Measurements from ENCODE around the gene CACHD1.

The CACHD1 gene

GRCh38 chr1:64569411-64569810 is 99.5 kb downstream of the CACHD1 start:
- Histone ChIP-seq H4K8ac (ENCODE audit: low read depth, low read length) (no peak overlapping the region), H4K12ac (ENCODE audit: low read depth, low read length) (no peak overlapping the region), H2BK120ac (ENCODE audit: insufficient read depth, low read length, poor library complexity) (no peak overlapping the region), H3K9ac (ENCODE audit: low read length) (no peak overlapping the region), H2AK5ac (ENCODE audit: low read length) (no peak overlapping the region), H3K23ac (ENCODE audit: low read length) (no peak overlapping the region), H2BK12ac (ENCODE audit: low read length) (no peak overlapping the region), H3K79me1 (ENCODE audit: low read length) (no peaks in the 10 kb centered on the region), H3K36me3 (ENCODE audit: control insufficient read depth in 1 of 2, insufficient read depth in 2 of 2, low read length in 2 of 2) (no peaks in the 10 kb centered on the region), H3K4me1 (ENCODE audit: control insufficient read depth in 1 of 2, insufficient read depth in 2 of 2, low read length in 2 of 2) (no peaks in the 10 kb centered on the region), H2BK5ac (ENCODE audit: low read depth, low read length, poor library complexity) (no peak overlapping the region), H3K4ac (ENCODE audit: low read depth, low read length) (no peak overlapping the region), H3K79me2 (ENCODE audit: control insufficient read depth, insufficient read depth, low read length, poor library complexity) (no peaks in the 10 kb centered on the region), H3K4me3 (ENCODE audit: low read depth, low read length) (no peak overlapping the region), H3K27ac (ENCODE audit: low read depth, low read length) (no peak overlapping the region), H3K4me2 (ENCODE audit: low read length) (no peak overlapping the region), H3K9me3 (ENCODE audit: insufficient read depth, low read depth, low read length) (no peaks in the 10 kb centered on the region), H2AFZ (ENCODE audit: insufficient read depth, low read length, poor library complexity) (no peak overlapping the region), H3K27me3 (ENCODE audit: insufficient read depth, low read length) (no peaks in the 10 kb centered on the region), H3K18ac (ENCODE audit: low read length) (no peak overlapping the region), H3K14ac (ENCODE audit: low read length) (no peak overlapping the region), H4K91ac (ENCODE audit: low read depth, low read length) (no peak overlapping the region)
- DNase-seq, result no peak
- WGBS (ENCODE audit: extremely low coverage, insufficient coverage, insufficient read length), result no CpG with 5 or more reads among the region's 4 CpGs

GRCh38 chr1:64570267-64570855 is 100.4 kb downstream of the CACHD1 start:
- H3K79me2 ChIP-seq (ENCODE audit: control insufficient read depth, insufficient read depth, low read length, poor library complexity), result no peaks in the 10 kb centered on the region
- H3K4me1 ChIP-seq (ENCODE audit: control insufficient read depth in 1 of 2, insufficient read depth in 2 of 2, low read length in 2 of 2), result no peaks in the 10 kb centered on the region

GRCh38 chr1:64572222-64572900 is 102.4 kb downstream of the CACHD1 start:
- Histone ChIP-seq H3K27me3 (ENCODE audit: insufficient read depth, low read length) (no peaks in the 10 kb centered on the region), H3K4me2 (ENCODE audit: low read length) (no peak overlapping the region), H3K79me1 (ENCODE audit: low read length) (no peaks in the 10 kb centered on the region), H4K91ac (ENCODE audit: low read depth, low read length) (no peak overlapping the region), H3K27ac (ENCODE audit: low read depth, low read length) (no peak overlapping the region), H3K23ac (ENCODE audit: low read length) (no peak overlapping the region), H3K18ac (ENCODE audit: low read length) (no peak overlapping the region), H3K4me3 (ENCODE audit: low read depth, low read length) (no peak overlapping the region), H3K9ac (ENCODE audit: low read length) (no peak overlapping the region), H3K4ac (ENCODE audit: low read depth, low read length) (no peak overlapping the region), H2BK12ac (ENCODE audit: low read length) (no peak overlapping the region), H3K4me1 (ENCODE audit: control insufficient read depth in 1 of 2, insufficient read depth in 2 of 2, low read length in 2 of 2) (no peaks in the 10 kb centered on the region), H2BK120ac (ENCODE audit: insufficient read depth, low read length, poor library complexity) (no peak overlapping the region), H3K79me2 (ENCODE audit: control insufficient read depth, insufficient read depth, low read length, poor library complexity) (no peaks in the 10 kb centered on the region), H4K8ac (ENCODE audit: low read depth, low read length) (no peak overlapping the region), H3K9me3 (ENCODE audit: insufficient read depth, low read depth, low read length) (no peaks in the 10 kb centered on the region), H2AK5ac (ENCODE audit: low read length) (no peak overlapping the region), H2BK5ac (ENCODE audit: low read depth, low read length, poor library complexity) (no peak overlapping the region), H2AFZ (ENCODE audit: insufficient read depth, low read length, poor library complexity) (no peak overlapping the region), H4K12ac (ENCODE audit: low read depth, low read length) (no peak overlapping the region), H3K14ac (ENCODE audit: low read length) (no peak overlapping the region), H3K36me3 (ENCODE audit: control insufficient read depth in 1 of 2, insufficient read depth in 2 of 2, low read length in 2 of 2) (no peaks in the 10 kb centered on the region)
- no peak for DNase-seq
- no CpG with 5 or more reads among the region's 5 CpGs for WGBS (ENCODE audit: extremely low coverage, insufficient coverage, insufficient read length)

More at GRCh38 chr1:64570267-64570855, 100.4 kb downstream of the CACHD1 start:
- Histone ChIP-seq H3K4ac (ENCODE audit: low read depth, low read length) (no peak overlapping the region), H3K18ac (ENCODE audit: low read length) (no peak overlapping the region), H4K8ac (ENCODE audit: low read depth, low read length) (no peak overlapping the region), H4K12ac (ENCODE audit: low read depth, low read length) (no peak overlapping the region), H2BK12ac (ENCODE audit: low read length) (no peak overlapping the region), H3K23ac (ENCODE audit: low read length) (no peak overlapping the region), H3K36me3 (ENCODE audit: control insufficient read depth in 1 of 2, insufficient read depth in 2 of 2, low read length in 2 of 2) (no peaks in the 10 kb centered on the region), H3K27ac (ENCODE audit: low read depth, low read length) (no peak overlapping the region), H3K4me3 (ENCODE audit: low read depth, low read length) (no peak overlapping the region), H3K9me3 (ENCODE audit: insufficient read depth, low read depth, low read length) (no peaks in the 10 kb centered on the region), H2AK5ac (ENCODE audit: low read length) (no peak overlapping the region), H2BK5ac (ENCODE audit: low read depth, low read length, poor library complexity) (no peak overlapping the region), H3K27me3 (ENCODE audit: insufficient read depth, low read length) (no peaks in the 10 kb centered on the region), H3K14ac (ENCODE audit: low read length) (no peak overlapping the region), H4K91ac (ENCODE audit: low read depth, low read length) (no peak overlapping the region), H2BK120ac (ENCODE audit: insufficient read depth, low read length, poor library complexity) (no peak overlapping the region), H3K79me1 (ENCODE audit: low read length) (no peaks in the 10 kb centered on the region), H3K9ac (ENCODE audit: low read length) (no peak overlapping the region), H3K4me2 (ENCODE audit: low read length) (no peak overlapping the region), H2AFZ (ENCODE audit: insufficient read depth, low read length, poor library complexity) (no peak overlapping the region)
- no peak for DNase-seq
- WGBS (ENCODE audit: extremely low coverage, insufficient coverage, insufficient read length), result no CpG with 5 or more reads among the region's 6 CpGs

GRCh38 chr1:64574301-64574700 is 104.4 kb downstream of the CACHD1 start:
- Histone ChIP-seq H2BK120ac (ENCODE audit: insufficient read depth, low read length, poor library complexity) (no peak overlapping the region), H3K9ac (ENCODE audit: low read length) (no peak overlapping the region), H3K23ac (ENCODE audit: low read length) (no peak overlapping the region), H3K4me2 (ENCODE audit: low read length) (no peak overlapping the region), H3K4me1 (ENCODE audit: control insufficient read depth in 1 of 2, insufficient read depth in 2 of 2, low read length in 2 of 2) (no peaks in the 10 kb centered on the region), H3K36me3 (ENCODE audit: control insufficient read depth in 1 of 2, insufficient read depth in 2 of 2, low read length in 2 of 2) (no peaks in the 10 kb centered on the region), H3K79me1 (ENCODE audit: low read length) (no peaks in the 10 kb centered on the region), H3K79me2 (ENCODE audit: control insufficient read depth, insufficient read depth, low read length, poor library complexity) (no peaks in the 10 kb centered on the region), H3K27ac (ENCODE audit: low read depth, low read length) (no peak overlapping the region), H4K8ac (ENCODE audit: low read depth, low read length) (no peak overlapping the region), H3K4ac (ENCODE audit: low read depth, low read length) (no peak overlapping the region), H2AFZ (ENCODE audit: insufficient read depth, low read length, poor library complexity) (no peak overlapping the region), H3K14ac (ENCODE audit: low read length) (no peak overlapping the region), H3K27me3 (ENCODE audit: insufficient read depth, low read length) (no peaks in the 10 kb centered on the region), H2BK5ac (ENCODE audit: low read depth, low read length, poor library complexity) (no peak overlapping the region), H3K4me3 (ENCODE audit: low read depth, low read length) (no peak overlapping the region), H4K91ac (ENCODE audit: low read depth, low read length) (no peak overlapping the region), H4K12ac (ENCODE audit: low read depth, low read length) (no peak overlapping the region), H2BK12ac (ENCODE audit: low read length) (no peak overlapping the region), H2AK5ac (ENCODE audit: low read length) (no peak overlapping the region), H3K18ac (ENCODE audit: low read length) (no peak overlapping the region), H3K9me3 (ENCODE audit: insufficient read depth, low read depth, low read length) (no peaks in the 10 kb centered on the region)
- WGBS (ENCODE audit: extremely low coverage, insufficient coverage, insufficient read length), result no CpG with 5 or more reads among the region's 3 CpGs
- DNase-seq, result no peak

Data from trophoblast cell (in vitro differentiated cells and primary cell).